GM12875 (cell line): Measurements from ENCODE around the gene ZDHHC11B.
"Not testable (repeated sequence)": the region's sequence is repeated elsewhere in the genome, so short reads cannot be mapped to it uniquely, and the experiment has no call there.

Experiments used
- H3K4me3 ChIP-seq: one replicate; pipeline ENCODE4 v1.5.1; 2011; ENCODE audit warnings: low read depth, low read length, control low read depth
- TF ChIP-seq, protein P1 (sequence below): IDR thresholded peaks from 2 replicates; pipeline ENCODE4 v1.5.1; 2011; ENCODE audit warnings: low read depth, mild to moderate bottlenecking, control low read depth, inconsistent platforms, low read length, moderate library complexity, borderline replicate concordance; ENCODE audit not compliant: insufficient read depth

The ZDHHC11B gene

DNA sequence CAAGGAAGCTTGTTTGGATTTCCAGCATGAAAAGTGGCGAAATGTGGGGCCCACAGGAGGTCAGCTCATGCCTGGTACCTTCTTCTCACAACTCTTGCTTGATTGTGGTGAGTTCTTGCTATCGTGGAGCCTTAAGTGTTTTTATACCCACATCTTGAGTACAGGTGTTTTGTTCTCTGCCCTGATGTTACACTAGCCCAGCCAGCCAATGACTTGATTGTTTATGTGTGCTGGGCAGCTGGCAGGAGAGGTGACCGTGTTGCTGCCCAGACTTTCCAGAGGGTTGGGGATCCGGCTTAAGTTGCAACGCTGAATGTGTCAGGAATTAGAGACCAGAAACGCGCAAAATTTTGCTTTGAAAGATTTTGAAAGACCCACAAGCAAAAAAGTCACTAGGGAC, 67.4 kb downstream of the ZDHHC11B start:
- TF ChIP-seq, protein P1, sequence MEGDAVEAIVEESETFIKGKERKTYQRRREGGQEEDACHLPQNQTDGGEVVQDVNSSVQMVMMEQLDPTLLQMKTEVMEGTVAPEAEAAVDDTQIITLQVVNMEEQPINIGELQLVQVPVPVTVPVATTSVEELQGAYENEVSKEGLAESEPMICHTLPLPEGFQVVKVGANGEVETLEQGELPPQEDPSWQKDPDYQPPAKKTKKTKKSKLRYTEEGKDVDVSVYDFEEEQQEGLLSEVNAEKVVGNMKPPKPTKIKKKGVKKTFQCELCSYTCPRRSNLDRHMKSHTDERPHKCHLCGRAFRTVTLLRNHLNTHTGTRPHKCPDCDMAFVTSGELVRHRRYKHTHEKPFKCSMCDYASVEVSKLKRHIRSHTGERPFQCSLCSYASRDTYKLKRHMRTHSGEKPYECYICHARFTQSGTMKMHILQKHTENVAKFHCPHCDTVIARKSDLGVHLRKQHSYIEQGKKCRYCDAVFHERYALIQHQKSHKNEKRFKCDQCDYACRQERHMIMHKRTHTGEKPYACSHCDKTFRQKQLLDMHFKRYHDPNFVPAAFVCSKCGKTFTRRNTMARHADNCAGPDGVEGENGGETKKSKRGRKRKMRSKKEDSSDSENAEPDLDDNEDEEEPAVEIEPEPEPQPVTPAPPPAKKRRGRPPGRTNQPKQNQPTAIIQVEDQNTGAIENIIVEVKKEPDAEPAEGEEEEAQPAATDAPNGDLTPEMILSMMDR = no peak
- no peak overlapping the region for H3K4me3 ChIP-seq

DNA sequence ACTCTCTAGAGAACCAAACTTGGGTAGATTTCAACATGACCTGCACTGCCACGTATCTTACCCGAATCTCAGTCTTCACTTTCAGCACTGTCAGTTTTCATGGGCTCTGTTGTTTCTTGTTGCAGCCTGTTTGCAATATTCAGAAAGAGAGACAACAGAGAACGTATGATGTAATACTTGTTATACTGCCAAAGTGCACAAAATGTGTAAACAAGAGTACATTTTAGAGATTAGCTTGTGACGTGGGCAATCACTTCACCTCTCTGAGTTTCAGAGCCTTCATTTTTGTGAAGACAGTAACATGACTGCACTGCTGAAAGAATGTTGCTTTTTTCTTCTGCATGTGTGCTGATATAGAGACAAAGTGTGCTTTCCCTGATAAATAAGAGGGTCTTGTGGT, 67.8 kb downstream of the ZDHHC11B start:
- not testable (repeated sequence) for H3K4me3 ChIP-seq

GRCh38 chr5:715636-716035, 68.9 kb downstream of the ZDHHC11B start:
- H3K4me3 ChIP-seq = not testable (repeated sequence)

DNA sequence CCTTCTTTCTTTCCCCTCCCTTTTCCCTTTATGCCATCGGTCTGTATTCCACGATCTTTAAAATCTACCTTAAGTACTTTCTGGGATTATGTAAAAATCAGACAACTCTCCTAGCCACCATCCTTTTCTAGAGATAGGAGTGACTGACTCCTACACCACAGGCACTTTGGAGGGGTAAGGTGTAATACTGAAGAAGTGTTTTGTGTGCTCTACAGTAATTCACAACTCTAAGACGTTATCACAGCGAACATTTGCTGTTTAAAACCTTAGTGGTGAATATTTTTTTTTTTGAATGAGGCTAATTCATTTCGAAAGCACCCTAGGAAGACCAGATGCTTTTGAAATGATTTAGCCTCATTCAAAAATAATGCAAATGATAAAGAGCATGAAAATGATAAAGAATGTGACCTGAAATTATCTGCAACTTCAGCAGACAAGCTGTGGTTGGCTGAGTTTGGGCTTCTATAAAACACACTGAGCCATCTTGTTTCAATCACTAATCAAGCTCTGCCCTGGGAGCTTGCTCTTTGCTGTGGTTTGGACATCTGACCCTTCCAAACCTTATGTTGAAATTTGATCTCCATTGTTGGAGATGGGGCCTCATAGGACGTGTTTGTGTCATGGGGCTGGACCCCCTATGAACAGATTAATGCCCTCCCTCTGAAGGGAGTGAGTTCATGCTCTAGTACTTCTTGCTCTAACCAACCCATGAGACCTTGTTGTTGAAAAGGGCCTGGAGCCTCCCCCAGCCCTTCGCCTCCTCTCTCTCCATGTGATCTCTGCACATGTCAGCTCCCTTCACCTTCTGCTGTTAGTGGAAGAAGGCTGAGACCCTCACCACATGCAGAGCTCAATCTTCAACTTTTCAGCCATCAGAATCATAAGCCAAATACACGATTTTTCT, 70.1 kb downstream of the ZDHHC11B start:
- H3K4me3 ChIP-seq = not testable (repeated sequence)

DNA sequence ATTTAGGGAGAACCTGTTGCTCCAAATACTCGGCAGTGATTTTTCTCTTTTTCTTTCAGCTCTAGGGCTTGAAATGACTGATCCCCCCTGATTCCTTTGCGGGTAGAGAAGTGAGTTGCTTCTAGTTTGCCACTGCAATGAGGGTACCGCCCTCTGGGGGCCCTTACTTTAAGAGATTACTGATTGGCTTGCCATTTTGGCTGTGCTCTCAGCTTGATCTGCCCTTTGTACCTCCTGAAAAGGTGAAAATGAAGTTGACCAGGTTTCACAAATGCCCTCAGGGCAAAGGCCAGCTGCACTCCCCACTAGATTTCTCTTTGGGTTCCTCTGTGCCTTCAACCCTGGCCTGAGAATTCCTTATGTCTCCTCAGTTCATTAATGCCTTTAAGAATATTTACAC, 70.8 kb downstream of the ZDHHC11B start:
- H3K4me3 ChIP-seq = not testable (repeated sequence)

GRCh38 chr5:708848-709517, 75.5 kb downstream of the ZDHHC11B start:
- H3K4me3 ChIP-seq = not testable (repeated sequence)

DNA sequence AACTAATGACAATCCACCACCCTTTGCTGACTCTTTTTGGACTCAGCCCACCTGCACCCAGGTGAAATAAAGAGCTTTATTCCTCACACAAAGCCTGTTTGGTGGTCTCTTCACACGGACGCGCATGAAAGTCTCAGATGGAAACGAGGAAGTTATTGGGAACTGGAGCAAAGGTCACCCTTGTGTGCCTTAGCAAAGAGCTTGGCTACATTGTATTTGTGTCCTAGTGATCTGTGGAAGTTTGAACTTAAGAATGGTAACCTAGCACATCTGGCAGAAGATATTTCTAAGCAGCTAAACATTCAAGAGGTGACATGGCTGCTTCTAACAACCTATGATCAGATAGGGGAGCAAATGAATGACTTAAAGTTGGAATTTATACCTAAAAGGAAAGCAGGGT, 76.2 kb downstream of the ZDHHC11B start:
- H3K4me3 ChIP-seq = not testable (repeated sequence)

GRCh38 chr5:706127-706526, 78.4 kb downstream of the ZDHHC11B start:
- H3K4me3 ChIP-seq = not testable (repeated sequence)

DNA sequence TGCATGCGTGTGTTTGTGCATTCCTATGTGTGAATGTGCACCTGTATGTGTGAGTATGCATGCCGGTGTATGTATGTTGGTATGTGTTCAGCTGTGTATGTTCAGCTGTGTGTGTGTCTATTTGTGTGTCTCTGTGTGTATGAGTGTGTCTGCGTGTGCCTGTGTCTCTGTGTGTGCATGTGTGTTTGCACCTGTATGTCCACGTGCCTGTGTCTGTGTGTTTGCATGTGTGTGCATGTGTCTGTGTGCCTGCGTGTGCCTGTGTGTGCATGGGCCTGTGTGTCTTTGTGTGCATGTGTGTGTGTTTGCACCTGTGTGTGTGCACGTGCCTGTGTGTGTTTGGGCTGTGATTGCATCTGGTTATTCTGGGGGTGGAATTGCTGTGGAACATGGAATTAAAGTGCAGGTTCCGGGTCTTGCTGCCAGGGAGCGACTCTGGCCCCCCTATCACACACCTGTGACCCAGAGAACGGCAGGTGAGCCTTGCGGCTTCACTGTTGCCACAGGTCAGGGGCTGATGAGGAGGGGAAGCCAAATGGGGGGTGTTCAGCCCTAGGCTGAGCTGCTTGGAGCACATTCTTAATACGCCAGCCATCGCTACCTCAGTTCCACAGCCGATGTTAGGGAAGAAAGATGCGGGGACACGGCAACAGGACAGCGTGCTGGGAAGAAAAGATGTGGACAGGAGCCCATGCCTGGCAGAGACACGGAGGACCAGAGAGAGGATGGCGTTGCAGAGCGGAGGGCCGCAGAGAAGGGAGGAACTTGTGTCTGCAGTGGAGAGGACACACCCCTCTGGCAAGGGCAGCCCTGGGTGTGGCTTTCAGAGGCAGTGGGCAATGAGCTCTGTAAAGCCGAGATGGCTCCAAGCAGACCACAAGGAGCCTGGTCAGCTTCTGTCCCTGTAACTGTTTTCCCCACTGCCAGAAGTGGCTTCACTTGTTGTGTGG, 87.5 kb downstream of the ZDHHC11B start:
- H3K4me3 ChIP-seq = not testable (repeated sequence)

DNA sequence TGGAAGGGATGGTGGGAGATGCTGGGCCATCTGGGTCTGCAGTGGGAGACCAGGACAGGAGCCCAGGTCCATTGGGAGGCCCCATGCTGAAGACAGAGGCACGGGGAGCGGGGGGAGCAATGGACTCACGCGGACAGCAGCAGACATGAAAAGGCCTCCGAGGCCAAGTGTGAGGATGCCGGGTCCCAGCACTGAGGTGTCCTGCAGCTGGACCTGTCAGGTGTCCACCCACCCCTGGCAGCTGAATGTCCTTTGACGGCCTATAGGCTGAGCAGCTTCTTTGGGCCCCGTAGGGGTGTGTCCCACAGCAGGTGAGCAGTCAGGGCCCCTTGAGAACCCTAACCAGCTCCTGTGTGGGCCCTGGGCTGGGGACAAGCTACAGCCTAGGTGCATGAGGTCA, 88.3 kb downstream of the ZDHHC11B start:
- H3K4me3 ChIP-seq = not testable (repeated sequence)

DNA sequence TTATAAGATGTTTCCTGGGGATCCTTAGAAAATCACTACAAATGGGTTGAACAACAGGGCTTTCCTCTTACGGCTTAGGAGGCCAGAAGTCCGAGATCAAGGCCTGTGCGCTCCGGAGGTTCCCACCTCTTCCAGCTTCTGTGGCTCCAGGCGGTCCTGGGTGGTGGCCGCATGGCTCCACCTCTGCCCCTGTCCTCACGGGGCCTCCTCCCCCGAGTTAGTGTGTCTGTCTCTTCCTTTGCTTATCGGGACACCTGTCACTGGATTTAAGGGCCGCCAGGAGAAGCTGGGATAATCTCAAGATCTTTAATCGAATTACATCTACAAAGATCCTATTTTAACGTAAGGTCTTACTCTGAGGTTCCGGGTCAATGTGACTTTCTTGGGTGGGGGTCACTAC, 89.1 kb downstream of the ZDHHC11B start:
- H3K4me3 ChIP-seq = not testable (repeated sequence)

DNA sequence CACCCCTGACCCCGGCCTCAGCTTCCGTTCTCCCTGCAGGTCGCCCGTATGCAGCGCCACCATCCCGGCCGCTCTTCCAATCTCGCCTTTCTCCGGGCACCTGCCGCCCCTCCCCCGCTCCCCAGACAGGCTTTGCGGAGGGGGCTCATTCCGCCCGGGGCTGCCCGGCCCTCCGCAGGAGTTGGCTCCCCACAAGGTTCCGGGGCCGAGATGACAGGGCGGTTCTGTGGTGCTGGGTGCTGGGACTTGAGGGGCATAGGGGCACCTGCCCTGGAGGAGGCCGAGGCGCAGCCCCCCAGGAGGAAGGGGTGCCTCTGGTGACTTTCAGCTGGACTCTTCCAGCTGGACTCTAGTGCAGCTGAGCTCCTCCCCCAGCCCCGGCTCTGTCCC, 90.5 kb downstream of the ZDHHC11B start:
- not testable (repeated sequence) for H3K4me3 ChIP-seq

GRCh38 chr5:693271-694041, 91.1 kb downstream of the ZDHHC11B start, which contains the start of gene TPPP:
Gene TPPP (minus strand): TSS chr5:693352. CDS start chr5:678060, 15,292 bp downstream.
- H3K4me3 ChIP-seq = peak within 1 kb of the TSS; percentile 10

GRCh38 chr5:692529-693041, 91.9 kb downstream of the ZDHHC11B start:
- not testable (repeated sequence) for H3K4me3 ChIP-seq
